Right kidney (tissue), 1 donor: ENCODE results near the gene ISCA1.

Experiments
- DNase-seq: peaks from one replicate; pipeline ENCODE4 v3.0.0-alpha.2; 2016

ISCA1 gene

GRCh38 chr9:86287013-86287412, 4.7 kb upstream of the ISCA1 start:
- no peak for DNase-seq

GRCh38 chr9:86286278-86286677, 3.9 kb upstream of the ISCA1 start:
- no peak for DNase-seq

GRCh38 chr9:86285261-86285660, 2.9 kb upstream of the ISCA1 start:
- DNase-seq: no peak

- DNase-seq: no peak
Observed at GRCh38 chr9:86282979-86283535, 719 bp upstream of the ISCA1 start.

DNA sequence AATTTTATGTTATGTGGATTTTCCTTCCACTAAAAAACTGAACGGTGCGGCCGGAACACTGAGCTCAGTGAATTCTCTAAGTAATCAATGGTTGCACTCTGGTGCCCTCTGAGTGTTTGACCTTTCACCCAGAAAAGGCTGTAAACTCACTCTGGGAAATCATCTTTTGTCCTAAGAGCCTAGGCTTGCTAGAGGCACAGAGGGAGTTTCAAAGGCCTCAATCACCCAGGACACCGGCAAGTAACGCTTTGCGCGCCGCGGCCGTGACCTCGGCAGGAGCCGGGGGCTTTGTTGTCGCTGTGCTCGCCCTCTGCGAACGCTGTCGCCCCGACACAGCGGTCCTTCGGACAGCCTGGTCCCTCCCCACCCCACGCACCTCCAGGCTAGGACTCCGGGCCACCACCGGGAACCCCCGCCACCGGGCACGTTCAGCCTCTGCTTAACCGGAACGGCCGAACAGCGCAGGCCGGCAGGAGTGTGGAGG, 703 bp downstream of the ISCA1 start:
- DNase-seq: no peak

DNA sequence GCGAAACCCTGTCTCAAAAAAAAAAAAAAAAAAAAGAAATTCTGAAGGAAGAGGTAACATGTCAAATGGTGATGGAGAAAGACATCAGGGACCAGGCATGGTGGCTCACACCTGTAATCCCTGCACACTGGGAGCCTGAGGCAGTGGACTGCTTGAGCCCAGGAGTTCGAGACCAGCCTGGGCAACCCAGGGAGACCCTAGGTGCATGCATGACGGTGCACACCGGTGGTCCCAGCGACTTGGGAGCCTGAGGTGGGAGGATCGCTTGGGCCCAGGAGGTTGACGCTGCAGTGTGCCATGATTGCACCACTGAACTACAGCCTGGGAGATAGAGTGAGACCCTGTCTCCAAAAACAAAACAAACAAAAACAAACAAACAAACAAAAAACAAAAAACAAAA, 1.8 kb downstream of the ISCA1 start:
- DNase-seq: no peak

DNA sequence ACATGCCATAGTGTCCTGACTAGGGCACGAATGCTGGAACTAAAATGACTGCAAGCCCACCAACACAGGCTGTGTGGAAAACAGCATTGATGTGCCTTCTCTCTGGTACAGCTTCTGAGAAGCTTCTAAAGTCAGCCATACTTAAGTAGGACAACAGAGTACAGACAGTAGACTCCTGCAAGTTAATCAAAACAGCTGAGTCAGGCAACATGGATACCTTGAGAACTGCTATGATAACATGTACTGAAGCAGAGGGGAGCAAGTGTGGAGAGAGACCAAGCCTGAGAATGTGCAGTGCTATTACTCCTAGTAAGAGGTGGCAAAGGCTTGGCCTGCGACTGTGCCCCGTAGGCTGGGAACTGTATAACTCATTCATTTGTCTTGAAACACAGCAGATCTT, 2.5 kb downstream of the ISCA1 start:
- no peak for DNase-seq

DNA sequence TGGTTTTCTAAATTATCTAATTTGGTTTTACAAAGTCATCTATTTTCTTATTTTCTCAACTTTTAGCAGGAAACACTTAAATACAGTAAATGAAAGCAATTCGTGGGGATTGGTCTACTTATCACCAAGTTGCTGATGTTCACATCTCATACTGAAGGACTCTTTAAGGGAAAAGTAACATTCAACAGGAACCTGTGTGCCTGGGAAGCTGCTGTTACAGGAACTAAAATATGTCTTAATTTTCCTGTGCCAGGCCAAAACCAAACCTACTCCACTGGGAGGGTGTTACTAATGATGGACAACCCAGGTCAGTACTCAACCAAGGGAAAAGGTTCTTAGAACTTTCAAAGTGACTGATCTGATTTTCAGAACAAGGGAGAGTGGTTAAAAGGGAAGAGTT, 5.3 kb downstream of the ISCA1 start:
- no peak for DNase-seq

- no peak for DNase-seq
Observed at GRCh38 chr9:86275962-86276361, 6.4 kb downstream of the ISCA1 start.

DNA sequence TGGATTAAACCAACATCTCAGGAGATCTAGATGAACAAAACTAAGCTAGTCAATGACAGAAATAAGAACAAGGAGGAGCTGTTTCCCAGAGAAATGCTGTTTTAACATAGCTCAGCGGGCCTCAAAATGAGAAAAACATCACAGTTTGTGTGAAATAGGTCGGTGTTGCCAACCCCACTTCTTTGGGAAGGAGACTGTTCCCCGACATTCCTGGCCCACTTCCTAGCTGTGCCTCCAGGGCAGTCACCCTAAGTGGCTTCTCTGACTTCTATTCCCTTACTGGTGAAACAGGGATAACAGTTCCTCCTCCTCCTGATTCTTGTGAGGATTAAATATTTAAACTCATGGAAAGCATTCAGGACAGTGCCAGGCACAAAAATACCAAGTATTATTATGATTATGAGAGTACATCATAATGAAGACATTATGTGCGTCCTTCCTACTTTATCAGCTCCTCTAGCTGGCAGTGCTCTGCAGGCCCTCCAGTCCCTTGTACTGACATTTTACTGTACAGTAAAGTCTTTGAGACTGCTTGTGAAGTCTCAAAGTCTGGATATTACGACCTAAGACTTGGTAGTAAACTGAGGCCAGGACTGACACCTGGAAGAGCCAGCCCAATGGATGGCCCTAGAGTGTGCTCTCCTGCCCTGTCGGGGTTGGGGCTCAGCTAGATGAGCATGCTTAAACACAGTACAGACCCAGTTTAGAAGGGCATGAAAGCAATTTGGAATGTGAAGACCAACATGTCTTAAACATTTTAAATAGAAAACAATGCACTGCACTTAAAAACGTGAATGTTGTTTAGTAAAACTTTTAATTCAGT, 7.3 kb downstream of the ISCA1 start:
- DNase-seq: no peak

DNA sequence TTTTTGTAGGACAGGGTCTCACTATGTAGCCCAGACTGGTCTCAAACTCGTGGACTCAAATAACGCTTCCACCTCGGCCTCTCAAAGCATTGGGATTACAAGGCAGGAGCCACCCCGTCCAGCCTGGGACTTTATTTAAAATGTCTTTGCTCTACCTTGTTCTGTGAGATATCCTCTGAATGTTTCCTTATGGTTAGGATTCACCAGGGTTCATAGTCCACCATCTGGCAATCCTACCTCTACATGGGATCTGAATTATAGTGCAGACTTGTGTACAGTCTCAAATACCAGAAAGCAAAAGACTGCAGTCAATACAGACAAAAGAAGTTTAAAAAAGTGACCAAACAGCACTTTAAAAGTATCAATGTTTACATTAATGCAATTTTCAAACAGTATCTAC, 10.1 kb downstream of the ISCA1 start:
- DNase-seq: no peak

GRCh38 chr9:86263876-86264275, 18.5 kb downstream of the ISCA1 start:
- DNase-seq: no peak

DNA sequence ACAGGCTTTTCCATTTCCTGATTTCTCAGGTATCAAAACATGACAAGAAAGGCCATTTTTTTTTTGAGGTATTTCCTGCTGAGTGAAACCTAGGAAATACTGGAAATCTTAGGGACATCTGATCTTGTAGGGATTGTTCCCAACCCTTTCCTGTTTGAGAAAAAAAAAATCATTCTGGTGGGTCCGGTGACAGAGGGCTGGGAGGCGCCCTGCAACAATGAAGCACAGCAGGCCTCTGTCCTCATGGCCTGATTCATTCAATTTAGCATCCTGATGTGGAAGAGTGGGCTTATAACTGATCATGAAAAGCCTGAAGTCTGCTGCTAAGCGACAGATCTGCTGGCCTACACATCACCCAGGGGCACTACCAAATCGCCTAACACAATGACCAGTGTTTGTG, 19.8 kb downstream of the ISCA1 start:
- DNase-seq: no peak

GRCh38 chr9:86259557-86259956, 22.8 kb downstream of the ISCA1 start, which contains the start of gene C9orf153:
Gene C9orf153 (minus strand): TSS chr9:86259657. CDS start chr9:86229603, 30,054 bp downstream.
- no peak for DNase-seq

DNA sequence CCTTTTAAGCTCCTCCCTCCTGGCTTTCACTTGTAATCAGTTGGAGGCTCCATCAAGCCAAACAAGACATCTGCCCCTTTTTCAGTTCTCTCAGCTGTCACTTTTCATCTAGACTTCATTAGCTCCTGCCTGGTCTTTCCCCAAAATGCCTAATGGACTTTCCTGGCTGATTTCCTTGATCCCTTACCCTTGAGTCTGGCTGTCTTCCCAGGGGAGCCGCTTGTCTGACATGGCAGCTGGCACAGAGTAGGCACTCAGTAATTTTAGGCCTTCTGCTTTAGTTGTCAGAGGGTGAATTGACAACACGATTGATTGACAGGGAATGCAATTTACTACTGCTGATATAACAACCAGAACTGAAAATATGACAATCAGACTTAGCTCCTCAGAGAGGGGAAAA, 24.9 kb downstream of the ISCA1 start:
- DNase-seq: no peak

DNA sequence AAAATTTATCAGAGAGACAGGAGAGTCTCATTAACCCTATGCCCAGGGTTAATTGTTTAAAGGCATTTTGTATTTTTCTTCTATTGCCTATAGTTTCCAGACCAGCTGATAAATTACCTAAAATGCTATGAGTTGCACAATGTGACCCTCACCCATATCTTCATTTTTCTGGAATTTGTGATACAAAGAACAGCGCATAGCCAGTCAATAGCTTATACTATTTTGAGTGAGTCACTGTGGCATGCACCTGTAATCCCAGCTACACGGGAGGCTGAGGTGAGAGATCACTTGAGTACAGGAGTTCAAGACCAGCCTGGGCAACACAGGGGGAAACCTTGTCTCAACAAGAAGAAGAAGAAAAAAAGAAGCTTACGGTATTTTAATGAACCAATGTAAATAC, 25.7 kb downstream of the ISCA1 start:
- no peak for DNase-seq

GRCh38 chr9:86253577-86253976, 28.8 kb downstream of the ISCA1 start:
- DNase-seq: no peak

DNA sequence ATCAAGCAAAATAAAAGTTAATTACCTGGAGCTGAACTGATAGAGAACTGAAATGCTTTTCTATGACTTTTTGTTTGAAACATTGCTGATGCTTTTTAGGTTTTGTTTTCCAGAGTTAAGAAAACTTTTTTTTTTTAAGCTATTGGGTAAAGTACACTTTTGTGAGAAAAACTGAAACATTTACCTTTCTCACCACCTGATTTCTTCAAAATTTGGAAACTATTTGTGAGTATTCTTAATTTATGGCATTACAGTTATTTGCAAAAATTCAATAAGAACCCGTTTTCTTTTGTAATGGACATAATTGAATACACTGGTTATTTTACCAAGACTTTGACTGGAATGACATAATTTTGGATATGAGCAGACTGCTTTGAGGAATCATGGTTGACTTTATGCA, 29.5 kb downstream of the ISCA1 start:
- DNase-seq: no peak

- no peak for DNase-seq
Observed at GRCh38 chr9:86250123-86250522, 32.2 kb downstream of the ISCA1 start.

DNA sequence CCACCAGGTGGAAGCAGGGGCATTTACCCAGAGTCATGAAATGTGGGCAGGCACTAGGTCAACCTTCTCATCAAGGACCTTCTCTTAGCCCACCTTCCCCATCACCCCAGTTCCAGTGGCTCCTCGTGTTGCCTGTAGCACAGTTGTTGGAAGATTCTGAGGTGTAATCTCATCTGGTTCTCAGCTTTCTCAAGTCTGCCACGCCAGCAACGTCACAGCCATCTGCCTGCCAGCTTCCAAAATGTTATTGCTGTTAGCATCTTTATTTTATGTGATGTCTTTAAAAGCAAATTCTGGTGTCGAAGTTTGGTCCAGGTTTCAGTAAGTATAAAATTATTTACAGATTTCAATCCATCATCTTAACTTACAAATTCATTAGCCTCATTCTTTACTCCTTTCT, 33.6 kb downstream of the ISCA1 start:
- DNase-seq: no peak

- DNase-seq: no peak
Observed at GRCh38 chr9:86246752-86247161, 35.6 kb downstream of the ISCA1 start.

GRCh38 chr9:86242071-86242470, 40.3 kb downstream of the ISCA1 start:
- DNase-seq: peak; percentile 4

DNA sequence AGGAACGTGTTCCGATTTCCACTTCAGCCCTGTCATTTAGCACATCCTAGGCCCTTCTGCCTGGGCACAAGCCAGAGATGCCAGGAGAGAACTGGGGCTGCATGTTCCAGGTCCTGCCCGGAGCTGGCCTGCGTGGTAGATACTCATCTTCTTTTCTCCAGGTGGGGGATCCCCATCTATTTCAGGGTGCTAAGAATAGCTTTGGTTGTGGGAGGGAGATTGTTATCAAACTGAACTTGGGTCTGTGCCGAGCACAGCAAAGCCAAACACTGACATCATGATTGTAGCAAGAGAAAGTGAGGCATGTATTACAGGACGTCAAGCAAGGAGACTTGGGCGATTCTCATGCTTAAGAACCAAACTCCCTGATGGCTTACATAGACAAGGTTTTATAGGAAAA, 41.1 kb downstream of the ISCA1 start:
- DNase-seq: no peak
